CD4-positive, alpha-beta T cell treated with Interleukin-12 subunit alpha and Interleukin-12 subunit beta, for 1 hour (primary cell): Measurements from ENCODE around the gene PSMC3.

Source experiments
- DNase-seq: peaks from one replicate; pipeline ENCODE4 v3.0.0-alpha.2; 2020

The PSMC3 gene

GRCh38 chr11:47426062-47426956 lies at the start of gene PSMC3:
Gene PSMC3, minus strand, starts transcription at chr11:47426439. Its CDS starts 160 bp downstream, at chr11:47426279.
- DNase-seq: peak; percentile 98

- DNase-seq: no peak
Measured at GRCh38 chr11:47470671-47471070, 44.4 kb upstream of the PSMC3 start.

- DNase-seq: no peak
Measured at GRCh38 chr11:47469361-47470179, 43.3 kb upstream of the PSMC3 start.

GRCh38 chr11:47468598-47469214 lies 42.5 kb upstream of the PSMC3 start:
- DNase-seq: no peak

GRCh38 chr11:47467357-47467756 lies 41.1 kb upstream of the PSMC3 start:
- DNase-seq: no peak

- no peak for DNase-seq
Measured at GRCh38 chr11:47466701-47467250, 40.5 kb upstream of the PSMC3 start.

GRCh38 chr11:47466201-47466600 lies 40.0 kb upstream of the PSMC3 start:
- DNase-seq: no peak

GRCh38 chr11:47464483-47464882 lies 38.2 kb upstream of the PSMC3 start:
- no peak for DNase-seq

- DNase-seq: no peak
Measured at GRCh38 chr11:47461876-47462275, 35.6 kb upstream of the PSMC3 start.

- no peak for DNase-seq
Measured at GRCh38 chr11:47460571-47461235, 34.5 kb upstream of the PSMC3 start.

GRCh38 chr11:47454258-47454671 lies 28.0 kb upstream of the PSMC3 start:
- DNase-seq: peak; percentile 78

GRCh38 chr11:47453365-47453764 lies 27.1 kb upstream of the PSMC3 start:
- no peak for DNase-seq

GRCh38 chr11:47451990-47452389 lies 25.8 kb upstream of the PSMC3 start:
- no peak for DNase-seq

- no peak for DNase-seq
Measured at GRCh38 chr11:47451436-47451835, 25.2 kb upstream of the PSMC3 start.

- DNase-seq: no peak
Measured at GRCh38 chr11:47449541-47449940, 23.3 kb upstream of the PSMC3 start.

GRCh38 chr11:47448566-47449427 lies 22.6 kb upstream of the PSMC3 start, which contains the start of gene RAPSN:
Gene RAPSN, minus strand, starts transcription at chr11:47449136. Its CDS starts 172 bp downstream, at chr11:47448964.
- DNase-seq: no peak

- no peak for DNase-seq
Measured at GRCh38 chr11:47447906-47448305, 21.7 kb upstream of the PSMC3 start.

- no peak for DNase-seq
Measured at GRCh38 chr11:47446833-47447232, 20.6 kb upstream of the PSMC3 start.

- DNase-seq: no peak
Measured at GRCh38 chr11:47445840-47446239, 19.6 kb upstream of the PSMC3 start.

- DNase-seq: no peak
Measured at GRCh38 chr11:47443817-47444216, 17.6 kb upstream of the PSMC3 start.

GRCh38 chr11:47443028-47443700 lies 16.9 kb upstream of the PSMC3 start:
- no peak for DNase-seq
